GM12878 (cell line): ENCODE results near the gene MAP3K4. TPM values are rescaled to one million over a fixed set of nuclear protein-coding genes. Genes with fewer than 3 reads are reported as not detected.

ENCODE experiments used
- ATAC-seq: fragments of 200-7000 bp; cut with Tn5 transposase; 3 replicates; pipeline ENCODE4 v1.9.1; 2020; ENCODE audit warnings: mild to moderate bottlenecking, moderate library complexity
- BruUV-seq: library from RNA; stranded (reverse); fragments of 400-500 nt; replicated peaks from 2 replicates; lab custom pipeline; 2021; lab: Mats Ljungman, UMichigan
- CTCF ChIA-PET: fragments of 300-600 bp; sonication (Branson Sonifier 250); formaldehyde crosslinking; extraction: SDS; loops from one replicate; lab custom pipeline; 2021; ENCODE audit warnings: inconsistent platforms; lab: Yijun Ruan, JAX
- POLR2A ChIA-PET: fragments of 350-600 bp; formaldehyde crosslinking; extraction: SDS; loops from one replicate; lab custom pipeline; 2021; ENCODE audit warnings: inconsistent platforms; lab: Charles Lee
- RAD21 ChIA-PET: fragments of 300-600 bp; sonication (Branson Sonifier 250); formaldehyde crosslinking; loops from one replicate; lab custom pipeline; 2023; ENCODE audit warnings: antibody characterized with exemption; ENCODE audit not compliant: unreplicated experiment; lab: Charles Lee
- SMC1A ChIA-PET: fragments of 300-600 bp; sonication (Branson Sonifier 250); formaldehyde crosslinking; loops from one replicate; lab custom pipeline; 2023; ENCODE audit not compliant: unreplicated experiment, uncharacterized antibody; lab: Charles Lee
- DNase-seq: peaks from one replicate; pipeline ENCODE4 v3.0.0-alpha.2; 2011; ENCODE audit warnings: low read depth, low spot score
- FAIRE-seq: peaks from 3 replicates; lab custom pipeline; 2011; peaks lifted over from hg19 to GRCh38; lab: Jason Lieb, UNC
- H2AFZ ChIP-seq: 2 replicates; pipeline ENCODE4 v1.6.0; 2011; ENCODE audit warnings: low read depth, low read length, control low read depth; ENCODE audit not compliant: control insufficient read depth
- H3K27ac ChIP-seq: 2 replicates; pipeline ENCODE4 v1.5.1; 2011; ENCODE audit warnings: control low read depth; ENCODE audit not compliant: control insufficient read depth, insufficient read depth
- H3K27me3 ChIP-seq, 2 experiments: replicated peaks in 1 of 2; 2 replicates each; pipeline versions ENCODE4 v1.6.0 to v1.6.1; 2011; ENCODE audit warnings: low read length in 1 of 2; ENCODE audit not compliant: control insufficient read depth in 2 of 2, insufficient read depth in 2 of 2
- H3K36me3 ChIP-seq, 2 experiments: 2 replicates each; pipeline ENCODE4 v1.5.1; 2011; ENCODE audit warnings: low read length in 1 of 2; ENCODE audit not compliant: control insufficient read depth in 2 of 2, insufficient read depth in 2 of 2
- H3K4me1 ChIP-seq: 2 replicates; pipeline ENCODE4 v1.6.1; 2011; ENCODE audit warnings: mild to moderate bottlenecking, low read length, moderate library complexity, mixed read lengths; ENCODE audit not compliant: control insufficient read depth, insufficient read depth
- H3K4me2 ChIP-seq: 2 replicates; pipeline ENCODE4 v1.6.0; 2011; ENCODE audit warnings: control low read depth; ENCODE audit not compliant: control insufficient read depth, insufficient read depth
- H3K4me3 ChIP-seq: fragments of 200-600 bp; sonication (generic); 2 replicates; pipeline ENCODE4 v1.5.1; 2016
- H3K79me2 ChIP-seq: 2 replicates; pipeline ENCODE4 v1.6.0; 2011; ENCODE audit warnings: low read length; ENCODE audit not compliant: control insufficient read depth, insufficient read depth
- H3K9ac ChIP-seq: 2 replicates; pipeline ENCODE4 v1.8.0; 2011; ENCODE audit warnings: low read length, control low read depth, mixed read lengths; ENCODE audit not compliant: control insufficient read depth, insufficient read depth
- H3K9me3 ChIP-seq: replicated peaks from 3 replicates; pipeline ENCODE4 v1.5.1; 2011; ENCODE audit warnings: mild to moderate bottlenecking, low read length; ENCODE audit not compliant: control insufficient read depth, insufficient read depth
- H4K20me1 ChIP-seq: 2 replicates; pipeline ENCODE4 v1.6.0; 2011; ENCODE audit not compliant: control insufficient read depth, insufficient read depth
- HDAC2 ChIP-seq: fragments of 200-600 bp; sonication (generic); IDR thresholded peaks from 2 replicates; pipeline ENCODE4 v1.6.1; 2017
- PBX3 ChIP-seq: IDR thresholded peaks from 2 replicates; pipeline ENCODE4 v1.6.1; 2011; ENCODE audit warnings: mild to moderate bottlenecking, low read depth, low read length, moderate library complexity; ENCODE audit not compliant: insufficient replicate concordance
- ZNF384 ChIP-seq: IDR thresholded peaks from 2 replicates; pipeline ENCODE4 v1.6.1; 2012; ENCODE audit warnings: low read depth, mild to moderate bottlenecking, low read length, improper control_type of control experiment, borderline replicate concordance
- WGBS: methylation state at CpG from one replicate; pipeline ENCODE4 v1.1.6; 2016; ENCODE audit warnings: low lambda C conversion rate; ENCODE audit not compliant: insufficient replicate concordance, insufficient coverage; ENCODE audit errors: missing lambda C conversion rate; 5-methylcytosine and 5-hydroxymethylcytosine counted together
- in situ Hi-C: fragments of 300-500 bp; cut with MboI; formaldehyde crosslinking; loops from 9 replicates; pipeline ENCODE4 v1.14.3; 2018; ENCODE audit warnings: mixed read lengths
- intact Hi-C: fragments of 100-400 bp; cut with micrococcal nuclease; formaldehyde crosslinking; loops from one replicate; pipeline ENCODE4 v1.14.2; 2022; ENCODE audit not compliant: unreplicated experiment
- polyA plus RNA-seq, 11 experiments: library from polyadenylated mRNA; depleted of rRNA in 4 of 11; unstranded in 6 of 11; stranded (reverse) in 5 of 11; fragments of >200 nt; fragmentation: Nextera tagmentation in 4 of 11; fragmentation: Illumina TruSeq in 1 of 11; extraction: Ambion mirVana in 4 of 11; extraction: Trizol in 1 of 11; gene quantifications; 1 replicate in 1 of 11; 2 replicates in 10 of 11; pipeline versions ENCODE4 v1.2.1 to v1.2.3, GENCODE V29; 2011 to 2016; ENCODE audit warnings: inconsistent platforms in 2 of 11, missing spikeins in 2 of 11, low read depth in 1 of 11
- total RNA-seq, 4 experiments: library from RNA; depleted of rRNA in 3 of 4; stranded (reverse); fragments of >200 nt in 3 of 4; fragmentation: Illumina TruSeq in 1 of 4; extraction: Trizol in 1 of 4; gene quantifications; 2 replicates each; pipeline versions ENCODE4 v1.2.1 to v1.2.3, GENCODE V29; 2013 to 2021

Gene MAP3K4
- total and polyA plus RNA-seq, 10 of the 15 experiments (the other 5 are each of a cell fraction or from before 2014, with no cell fraction given): 14.0 to 44.5 (median 23.1) TPM

DNA sequence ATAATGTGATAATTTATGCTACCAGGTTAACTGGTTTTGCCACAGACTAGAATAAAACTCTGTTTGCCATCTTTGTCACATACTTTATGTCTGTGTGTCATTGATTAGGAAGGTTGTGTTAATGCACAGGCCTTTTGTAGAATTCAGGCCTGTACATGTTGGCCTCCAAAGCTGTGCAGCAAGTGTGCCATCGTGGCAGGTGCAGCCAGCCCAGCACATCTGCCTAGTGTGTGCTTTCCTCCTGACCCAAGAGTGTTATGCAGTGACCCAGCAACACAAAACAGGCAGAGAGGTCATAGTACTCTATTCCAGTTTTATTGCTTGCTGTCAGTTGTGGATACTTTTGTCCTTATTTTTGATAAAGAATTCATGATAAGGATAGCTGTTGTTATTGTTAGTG lies 3.7 kb downstream of the MAP3K4 start:
- H2AFZ ChIP-seq: no peak overlapping the region
- RAD21 ChIA-PET: interaction anchor here (0.8 kb wide), 1 partner anchor 32 kb away, joined by 3 read pairs; no protein-coding TSS in a partner anchor
- H3K27ac ChIP-seq: no peak overlapping the region
- FAIRE-seq: no peak
- no peak overlapping the region for H3K9ac ChIP-seq
- CTCF ChIA-PET: interaction anchor here (3.1 kb wide), 1 partner anchor 64 kb away, joined by 14 read pairs; no protein-coding TSS in a partner anchor
- no peaks in the 10 kb centered on the region for H3K27me3 ChIP-seq
- no peaks in the 10 kb centered on the region; the same call in 1 of the 2 replicates for H3K4me1 ChIP-seq
- H4K20me1 ChIP-seq: no peaks in the 10 kb centered on the region
- SMC1A ChIA-PET: interaction anchor here (0.8 to 1.3 kb wide), 3 partner anchors 34 to 376 kb away, joined by 3 to 4 read pairs (median 4); no protein-coding TSS in a partner anchor
- no peak for DNase-seq
- no peak overlapping the region for H3K4me3 ChIP-seq
- H3K9me3 ChIP-seq: peaks cover 2% of the 10 kb centered on the region; the same call in 1 of the 3 replicates
- 95% methylated on average over 1 of the region's 1 CpG for WGBS
- POLR2A ChIA-PET: no interaction called here
- ATAC-seq: no peak
- BruUV-seq: no TSS peak
- no peaks in the 10 kb centered on the region; a peak in 1 of 4 replicates for H3K36me3 ChIP-seq
- H3K79me2 ChIP-seq: peaks cover 81% of the 10 kb centered on the region
- TF ChIP-seq HDAC2 (no peak), PBX3 (no peak)
- in situ Hi-C loops (no loop called here), intact Hi-C loops (loop anchor here (2.0 kb wide), 1 partner anchor 34 kb away; no protein-coding TSS in a partner anchor)
- H3K4me2 ChIP-seq: peak overlapping the region; percentile 57

- Histone ChIP-seq H2AFZ (no peak overlapping the region), H3K79me2 (peaks cover 84% of the 10 kb centered on the region), H3K36me3 (no peaks in the 10 kb centered on the region; a peak in 1 of 4 replicates), H4K20me1 (no peaks in the 10 kb centered on the region), H3K4me1 (no peaks in the 10 kb centered on the region; the same call in 1 of the 2 replicates), H3K9me3 (peaks cover 2% of the 10 kb centered on the region; the same call in 1 of the 3 replicates), H3K4me2 (0 out of 2 replicates have a peak overlapping the region, but pooled peaks have one; percentile 2), H3K4me3 (no peak overlapping the region), H3K9ac (no peak overlapping the region), H3K27me3 (no peaks in the 10 kb centered on the region), H3K27ac (no peak overlapping the region)
- TF ChIP-seq ZNF384: no peak
- RAD21 ChIA-PET: no interaction called here
- CTCF ChIA-PET: interaction anchor here (1.7 kb wide), 1 partner anchor 21 kb away, joined by 3 read pairs; no protein-coding TSS in a partner anchor
- in situ Hi-C loops: no loop called here
- no TSS peak for BruUV-seq
- POLR2A ChIA-PET: no interaction called here
- DNase-seq: no peak
- 96% methylated on average over 4 of the region's 4 CpGs for WGBS
- SMC1A ChIA-PET: interaction anchor here (0.8 to 1.3 kb wide), 3 partner anchors 33 to 375 kb away, joined by 3 to 4 read pairs (median 4); no protein-coding TSS in a partner anchor
- no peak for ATAC-seq
- intact Hi-C loops: no loop called here
- FAIRE-seq: no peak
Measured at GRCh38 chr6:160996131-160996601, 4.6 kb downstream of the MAP3K4 start.
